ENCODE measurements around the gene PLXDC2.

Gene PLXDC2

DNA sequence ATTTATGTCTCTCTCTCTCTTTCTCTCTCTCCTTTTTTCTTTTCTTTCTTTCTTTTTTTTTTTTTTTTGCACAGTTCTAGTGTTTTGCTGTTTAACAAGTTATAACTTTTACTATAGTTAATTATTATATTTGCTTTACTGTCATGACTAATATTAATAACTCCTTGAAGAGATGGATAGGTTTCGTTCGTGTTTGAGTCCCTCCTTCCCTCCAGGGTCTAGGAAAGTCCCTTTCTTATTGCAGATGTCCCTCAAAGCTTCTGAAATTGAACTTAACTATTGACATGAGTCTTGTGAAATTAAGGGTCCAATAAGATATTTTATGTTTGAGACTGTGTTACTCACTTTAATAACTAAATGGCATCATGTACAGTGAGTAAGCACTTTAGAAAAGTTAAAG is 131.4 kb downstream of the PLXDC2 start:
- Histone ChIP-seq H3K4me1 (ENCODE audit: control insufficient read depth, insufficient read depth, low read length) (no peaks in the 10 kb centered on the region), H3K27me3 (ENCODE audit: control insufficient read depth, insufficient read depth, low read length) (no peaks in the 10 kb centered on the region), H3K4me3 (ENCODE audit: low read length) (no peak overlapping the region), H3K36me3 (ENCODE audit: insufficient read depth, low read length) (no peaks in the 10 kb centered on the region), H3K4me2 (ENCODE audit: low read length) (no peak overlapping the region), H3K9ac (ENCODE audit: low read depth, low read length) (no peak overlapping the region), H3K9me3 (replicated peaks; ENCODE audit: low read length) (no peaks in the 10 kb centered on the region)

DNA sequence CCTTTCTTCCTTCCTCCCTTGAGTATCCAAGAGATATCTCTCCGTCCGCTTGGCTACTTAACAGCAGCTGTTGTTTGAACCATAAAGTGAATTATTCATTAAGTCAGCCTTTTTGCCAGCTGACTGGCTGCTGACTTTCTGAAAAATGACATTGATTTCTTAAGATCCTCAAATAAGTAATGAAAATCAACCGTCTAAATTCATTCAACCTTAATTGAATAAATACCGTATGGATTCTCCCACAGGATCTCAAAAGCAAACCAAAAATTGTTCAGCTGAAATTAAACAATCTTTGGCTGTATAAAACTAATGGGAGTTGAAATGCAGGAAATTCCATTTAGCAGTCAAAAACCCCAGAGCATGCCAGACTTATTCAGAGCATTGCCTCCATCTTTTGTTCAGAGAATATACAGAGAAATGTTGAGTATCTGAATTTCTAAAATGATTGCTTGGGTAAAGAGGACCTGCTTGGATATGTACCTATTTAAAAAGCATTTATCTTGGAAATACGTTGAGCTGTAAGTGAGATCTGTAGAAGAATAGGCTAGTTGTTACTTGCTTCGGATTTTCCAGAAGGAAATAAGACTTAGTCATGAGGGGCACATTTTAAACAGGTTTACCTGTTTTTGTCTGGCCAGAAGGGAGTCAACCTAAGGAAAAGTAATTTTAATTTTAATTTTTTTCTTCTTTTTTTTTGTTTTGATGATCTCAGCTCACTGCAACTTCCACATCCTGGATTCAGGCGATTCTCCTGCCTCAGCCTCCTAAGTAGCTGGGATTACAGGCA is 136.2 kb downstream of the PLXDC2 start:
- H3K4me2 ChIP-seq (ENCODE audit: low read length): no peak overlapping the region
- H3K4me3 ChIP-seq (ENCODE audit: low read length): no peak overlapping the region
- no peaks in the 10 kb centered on the region for H3K27me3 ChIP-seq (ENCODE audit: control insufficient read depth, insufficient read depth, low read length)
- peaks cover 4% of the 10 kb centered on the region for H3K4me1 ChIP-seq (ENCODE audit: control insufficient read depth, insufficient read depth, low read length)
- no peaks in the 10 kb centered on the region for H3K36me3 ChIP-seq (ENCODE audit: insufficient read depth, low read length)
- no peak overlapping the region for H3K9ac ChIP-seq (ENCODE audit: low read depth, low read length)
- no peaks in the 10 kb centered on the region for H3K9me3 ChIP-seq (replicated peaks; ENCODE audit: low read length)

DNA sequence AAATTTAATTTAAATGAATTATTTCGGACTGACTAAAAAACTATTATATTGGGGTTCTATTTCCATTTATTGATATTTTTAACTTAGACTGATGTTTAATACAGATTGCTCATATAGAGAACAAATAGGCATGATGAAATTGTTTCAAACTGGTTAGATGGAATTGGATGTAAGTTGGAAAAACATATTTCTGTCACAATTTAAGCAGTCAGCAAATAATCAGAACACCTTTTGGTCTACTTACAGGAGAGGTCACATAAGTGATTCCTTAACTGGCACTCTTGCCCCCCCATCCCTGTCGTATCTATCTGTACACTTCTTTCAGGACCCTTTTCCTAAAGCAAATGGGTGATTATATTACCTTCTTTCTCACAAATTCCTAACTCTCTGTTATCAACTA is 138.4 kb downstream of the PLXDC2 start:
- peaks cover 4% of the 10 kb centered on the region for H3K4me1 ChIP-seq (ENCODE audit: control insufficient read depth, insufficient read depth, low read length)
- H3K4me3 ChIP-seq (ENCODE audit: low read length): no peak overlapping the region
- H3K27me3 ChIP-seq (ENCODE audit: control insufficient read depth, insufficient read depth, low read length): no peaks in the 10 kb centered on the region
- H3K4me2 ChIP-seq (ENCODE audit: low read length): no peak overlapping the region
- H3K36me3 ChIP-seq (ENCODE audit: insufficient read depth, low read length): no peaks in the 10 kb centered on the region
- H3K9ac ChIP-seq (ENCODE audit: low read depth, low read length): no peak overlapping the region
- H3K9me3 ChIP-seq (replicated peaks; ENCODE audit: low read length): no peaks in the 10 kb centered on the region

DNA sequence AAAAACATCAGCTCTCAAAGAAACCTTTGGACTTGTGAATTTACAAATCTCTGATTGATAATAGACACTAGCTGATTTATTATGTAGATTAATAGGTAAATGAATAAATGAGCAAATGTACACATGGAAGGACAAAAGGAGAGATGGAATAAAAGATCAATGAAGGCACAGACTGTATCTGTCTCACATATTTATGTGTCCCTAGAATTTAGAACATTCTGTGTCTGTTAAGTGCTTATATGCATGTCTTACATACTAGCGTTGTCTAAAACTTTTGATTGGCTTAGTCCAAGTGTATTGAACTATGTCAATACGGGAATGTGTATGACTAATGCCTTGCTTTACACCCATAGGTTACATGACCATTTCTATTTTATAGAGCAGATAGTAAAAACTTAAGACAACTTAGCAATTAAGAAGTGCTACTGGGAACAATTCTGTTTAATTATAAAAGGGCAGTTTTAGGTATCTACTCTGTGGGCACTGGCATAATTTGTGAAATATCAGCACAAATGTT is 140.3 kb downstream of the PLXDC2 start:
- no peaks in the 10 kb centered on the region for H3K36me3 ChIP-seq (ENCODE audit: insufficient read depth, low read length)

DNA sequence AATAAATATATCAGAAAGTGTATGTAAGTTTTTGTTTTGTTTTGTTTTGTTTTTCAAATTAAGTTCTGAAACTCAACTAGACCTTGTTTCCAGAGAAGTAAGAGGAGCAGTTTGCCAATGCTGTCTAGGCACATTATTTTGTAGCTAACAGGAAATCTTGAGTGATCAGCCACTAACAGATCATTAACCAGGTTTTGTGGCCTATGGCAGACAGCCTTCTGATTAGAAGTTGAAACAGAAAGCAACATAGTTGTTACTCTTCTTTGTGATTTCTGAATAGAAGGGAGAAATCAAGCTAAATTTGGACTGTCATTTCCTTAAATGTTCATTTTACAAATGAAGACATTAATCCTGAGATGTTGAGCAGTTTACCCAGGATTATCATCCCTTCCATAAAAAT is 142.6 kb downstream of the PLXDC2 start:
- Histone ChIP-seq H3K4me3 (ENCODE audit: low read length) (no peak overlapping the region), H3K9me3 (replicated peaks; ENCODE audit: low read length) (no peaks in the 10 kb centered on the region)

More for the DNA sequence above, 140.3 kb downstream of the PLXDC2 start:
- H3K4me1 ChIP-seq (ENCODE audit: control insufficient read depth, insufficient read depth, low read length): peaks cover 4% of the 10 kb centered on the region
- no peak overlapping the region for H3K9ac ChIP-seq (ENCODE audit: low read depth, low read length)
- H3K9me3 ChIP-seq (replicated peaks; ENCODE audit: low read length): no peaks in the 10 kb centered on the region
- no peak overlapping the region for H3K4me2 ChIP-seq (ENCODE audit: low read length)
- no peaks in the 10 kb centered on the region for H3K27me3 ChIP-seq (ENCODE audit: control insufficient read depth, insufficient read depth, low read length)
- no peak overlapping the region for H3K4me3 ChIP-seq (ENCODE audit: low read length)

DNA sequence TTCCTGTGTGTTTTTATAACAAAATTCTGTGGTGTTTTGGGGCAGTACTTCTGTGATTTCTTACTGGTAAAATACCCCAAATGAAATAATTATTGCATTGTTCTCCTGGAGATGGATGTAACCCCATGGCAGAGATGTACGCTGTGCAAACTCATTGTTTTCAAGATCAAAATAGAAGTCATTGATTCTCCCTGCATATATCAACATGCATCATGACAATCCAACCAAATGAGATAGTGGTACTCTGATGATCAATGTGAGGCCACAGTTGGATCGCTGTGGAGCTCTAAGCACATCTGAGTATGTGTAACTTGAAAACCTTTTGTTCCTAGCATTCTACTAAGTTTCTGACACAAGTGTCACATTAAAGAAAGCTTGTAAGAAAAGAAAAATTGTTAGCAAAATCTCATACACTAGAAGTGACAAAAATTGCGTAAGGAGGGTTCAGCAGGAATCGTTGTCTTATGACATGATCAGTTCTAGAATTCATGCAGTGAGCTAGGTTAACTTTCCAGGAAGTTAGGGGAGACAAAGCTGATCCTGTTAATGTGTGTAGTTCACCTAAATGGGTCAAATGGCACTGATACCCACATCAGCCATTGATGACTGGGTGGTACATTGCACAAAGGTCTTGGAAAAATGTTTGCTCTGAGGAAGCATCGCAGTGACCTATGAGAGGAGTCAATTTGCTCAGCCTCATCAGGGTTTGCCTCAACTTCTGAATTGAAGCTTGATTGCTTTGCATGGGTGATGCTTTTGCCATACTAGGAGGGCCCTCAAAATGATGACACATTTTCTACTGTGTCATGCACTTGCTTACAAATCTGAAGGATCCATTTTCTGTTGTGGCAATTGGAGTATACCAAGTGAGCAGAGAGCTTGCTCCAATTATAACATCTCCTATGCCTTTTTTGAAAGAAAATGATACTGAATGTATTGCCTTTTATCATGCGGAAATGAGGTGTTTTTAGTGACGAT is 145.1 kb downstream of the PLXDC2 start:
- no peak overlapping the region for H3K4me2 ChIP-seq (ENCODE audit: low read length)
- H3K4me3 ChIP-seq (ENCODE audit: low read length): no peak overlapping the region
- no peaks in the 10 kb centered on the region for H3K27me3 ChIP-seq (ENCODE audit: control insufficient read depth, insufficient read depth, low read length)
- H3K4me1 ChIP-seq (ENCODE audit: control insufficient read depth, insufficient read depth, low read length): no peaks in the 10 kb centered on the region
- no peaks in the 10 kb centered on the region for H3K36me3 ChIP-seq (ENCODE audit: insufficient read depth, low read length)
- no peaks in the 10 kb centered on the region for H3K9me3 ChIP-seq (replicated peaks; ENCODE audit: low read length)
- H3K9ac ChIP-seq (ENCODE audit: low read depth, low read length): no peak overlapping the region

More for the DNA sequence above, 142.6 kb downstream of the PLXDC2 start:
- peaks cover 1% of the 10 kb centered on the region for H3K4me1 ChIP-seq (ENCODE audit: control insufficient read depth, insufficient read depth, low read length)
- H3K9ac ChIP-seq (ENCODE audit: low read depth, low read length): no peak overlapping the region
- no peak overlapping the region for H3K4me2 ChIP-seq (ENCODE audit: low read length)
- no peaks in the 10 kb centered on the region for H3K27me3 ChIP-seq (ENCODE audit: control insufficient read depth, insufficient read depth, low read length)
- H3K36me3 ChIP-seq (ENCODE audit: insufficient read depth, low read length): no peaks in the 10 kb centered on the region

DNA sequence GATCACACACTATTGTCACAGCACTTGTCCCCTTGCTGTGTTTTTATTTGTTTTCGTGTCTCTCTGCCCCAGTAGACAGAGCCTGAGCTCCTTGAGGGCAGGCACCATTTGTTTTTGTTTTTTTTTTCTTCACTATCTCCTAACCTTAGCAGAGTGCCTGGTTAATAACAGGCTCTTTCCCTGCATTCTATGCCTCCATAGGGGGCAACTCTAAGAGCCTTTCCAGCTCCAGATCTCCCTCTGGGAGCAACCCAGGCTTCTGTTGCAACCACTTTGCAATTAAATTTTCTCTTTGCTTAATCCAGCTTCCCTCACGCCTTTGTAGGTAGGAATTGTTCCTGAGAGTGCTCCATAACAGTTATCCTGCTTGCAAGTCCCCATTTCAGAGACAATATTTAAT is 148.4 kb downstream of the PLXDC2 start:
- H3K4me1 ChIP-seq (ENCODE audit: control insufficient read depth, insufficient read depth, low read length): no peaks in the 10 kb centered on the region
- H3K27me3 ChIP-seq (ENCODE audit: control insufficient read depth, insufficient read depth, low read length): no peaks in the 10 kb centered on the region
- no peak overlapping the region for H3K4me3 ChIP-seq (ENCODE audit: low read length)
- no peaks in the 10 kb centered on the region for H3K9me3 ChIP-seq (replicated peaks; ENCODE audit: low read length)
- no peaks in the 10 kb centered on the region for H3K36me3 ChIP-seq (ENCODE audit: insufficient read depth, low read length)
- no peak overlapping the region for H3K9ac ChIP-seq (ENCODE audit: low read depth, low read length)
- no peak overlapping the region for H3K4me2 ChIP-seq (ENCODE audit: low read length)

DNA sequence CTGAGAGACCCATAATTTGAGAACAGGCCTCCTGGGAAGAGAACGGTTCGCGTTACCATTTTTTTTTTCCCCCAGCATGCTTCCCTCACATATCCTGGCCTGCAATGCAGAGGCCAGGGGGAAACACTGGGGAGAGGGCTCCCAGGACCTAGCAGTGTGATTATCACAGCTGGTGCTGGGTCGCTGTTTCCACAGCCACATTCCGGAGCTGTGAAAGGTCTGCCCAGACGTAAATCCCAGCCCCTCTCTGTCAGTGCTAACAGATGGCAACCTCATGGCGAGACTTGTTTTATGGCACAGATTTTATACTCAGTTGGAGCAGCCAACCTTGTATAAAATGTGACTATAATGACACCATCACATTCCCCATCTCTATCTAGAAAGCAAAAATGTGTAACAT is 150.5 kb downstream of the PLXDC2 start:
- no peak overlapping the region for H3K9ac ChIP-seq (ENCODE audit: low read depth, low read length)
- H3K36me3 ChIP-seq (ENCODE audit: insufficient read depth, low read length): no peaks in the 10 kb centered on the region
- no peaks in the 10 kb centered on the region for H3K27me3 ChIP-seq (ENCODE audit: control insufficient read depth, insufficient read depth, low read length)
- H3K4me3 ChIP-seq (ENCODE audit: low read length): no peak overlapping the region
- peaks cover 8% of the 10 kb centered on the region for H3K4me1 ChIP-seq (ENCODE audit: control insufficient read depth, insufficient read depth, low read length)
- no peak overlapping the region for H3K4me2 ChIP-seq (ENCODE audit: low read length)
- H3K9me3 ChIP-seq (replicated peaks; ENCODE audit: low read length): no peaks in the 10 kb centered on the region

DNA sequence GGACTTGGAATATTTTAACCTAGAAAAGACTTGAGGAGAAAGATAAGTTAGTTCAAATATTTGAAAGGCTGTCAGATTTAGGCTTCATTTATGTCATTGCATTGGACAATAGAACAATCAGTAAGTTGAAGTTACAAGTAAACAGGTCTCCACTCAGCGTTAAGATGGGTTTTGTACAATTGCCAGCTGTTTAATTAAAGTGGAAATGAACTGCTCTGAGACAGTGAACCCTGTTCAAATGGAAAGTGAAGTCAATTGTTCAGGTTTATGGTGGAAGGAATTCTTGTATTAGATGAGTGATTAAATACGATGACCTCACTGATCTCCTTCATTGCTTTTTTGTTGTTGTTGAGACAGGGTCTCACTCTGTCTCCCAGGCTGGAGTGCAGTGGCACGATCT is 151.7 kb downstream of the PLXDC2 start:
- H3K4me1 ChIP-seq (ENCODE audit: control insufficient read depth, insufficient read depth, low read length): peaks cover 12% of the 10 kb centered on the region
- no peak overlapping the region for H3K4me3 ChIP-seq (ENCODE audit: low read length)
- no peaks in the 10 kb centered on the region for H3K27me3 ChIP-seq (ENCODE audit: control insufficient read depth, insufficient read depth, low read length)
- no peaks in the 10 kb centered on the region for H3K9me3 ChIP-seq (replicated peaks; ENCODE audit: low read length)
- H3K36me3 ChIP-seq (ENCODE audit: insufficient read depth, low read length): no peaks in the 10 kb centered on the region
- no peak overlapping the region for H3K9ac ChIP-seq (ENCODE audit: low read depth, low read length)
- H3K4me2 ChIP-seq (ENCODE audit: low read length): no peak overlapping the region

DNA sequence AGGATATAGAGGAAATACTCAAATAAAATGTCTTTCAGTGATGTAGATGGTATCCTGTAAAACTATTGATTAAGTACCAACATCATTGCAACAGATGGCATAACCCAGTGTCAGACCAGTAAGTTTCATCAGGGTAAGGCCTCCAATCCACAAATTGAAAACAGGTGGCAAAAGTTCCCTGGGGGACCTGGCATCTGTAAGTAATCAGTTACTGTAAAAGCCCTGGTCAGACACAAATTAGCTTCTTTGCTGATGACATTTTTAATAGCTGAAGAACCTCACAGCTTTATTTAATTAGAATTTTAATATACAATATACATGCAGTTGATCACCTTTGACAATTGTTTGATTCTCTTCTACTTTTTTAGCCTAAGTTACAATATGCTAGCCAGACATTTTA is 152.5 kb downstream of the PLXDC2 start:
- Histone ChIP-seq H3K4me1 (ENCODE audit: control insufficient read depth, insufficient read depth, low read length) (peaks cover 12% of the 10 kb centered on the region), H3K36me3 (ENCODE audit: insufficient read depth, low read length) (no peaks in the 10 kb centered on the region), H3K27me3 (ENCODE audit: control insufficient read depth, insufficient read depth, low read length) (no peaks in the 10 kb centered on the region), H3K9me3 (replicated peaks; ENCODE audit: low read length) (no peaks in the 10 kb centered on the region), H3K4me2 (ENCODE audit: low read length) (no peak overlapping the region), H3K9ac (ENCODE audit: low read depth, low read length) (no peak overlapping the region), H3K4me3 (ENCODE audit: low read length) (no peak overlapping the region)

DNA sequence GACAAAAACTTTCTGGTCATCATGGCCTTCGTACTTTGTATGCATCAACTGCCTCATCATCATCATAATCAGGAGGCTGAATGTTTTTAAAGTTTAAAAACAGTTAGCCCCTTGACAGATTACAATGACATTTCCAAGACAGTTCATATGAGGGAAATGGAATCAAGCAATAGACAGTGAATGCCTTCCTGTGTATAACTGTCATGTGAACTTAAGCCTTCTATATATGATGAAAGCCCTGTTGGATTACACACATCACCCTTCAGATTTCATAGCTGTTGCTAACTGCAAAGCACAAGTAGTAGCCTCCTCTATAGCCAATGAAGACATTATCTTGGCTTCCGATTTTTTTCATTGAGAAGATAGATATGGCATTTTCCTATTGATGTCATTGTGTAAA is 154.0 kb downstream of the PLXDC2 start:
- Histone ChIP-seq H3K4me3 (ENCODE audit: low read length) (no peak overlapping the region), H3K4me1 (ENCODE audit: control insufficient read depth, insufficient read depth, low read length) (peaks cover 12% of the 10 kb centered on the region), H3K4me2 (ENCODE audit: low read length) (no peak overlapping the region), H3K9ac (ENCODE audit: low read depth, low read length) (no peak overlapping the region), H3K36me3 (ENCODE audit: insufficient read depth, low read length) (no peaks in the 10 kb centered on the region), H3K27me3 (ENCODE audit: control insufficient read depth, insufficient read depth, low read length) (no peaks in the 10 kb centered on the region), H3K9me3 (replicated peaks; ENCODE audit: low read length) (no peaks in the 10 kb centered on the region)
